GM23248 (cell line): ENCODE measurements around the gene DNAH14.

Experiments used
- EZH2 ChIP-seq: fragments of 200-600 bp; sonication (generic); IDR thresholded peaks from 2 replicates; pipeline ENCODE4 v1.6.1; 2018; ENCODE audit warnings: antibody characterized with exemption, mild to moderate bottlenecking; ENCODE audit not compliant: insufficient read depth, poor library complexity, severe bottlenecking
- EZH2phosphoT487 ChIP-seq: fragments of 200-600 bp; sonication (generic); IDR thresholded peaks from 2 replicates; pipeline ENCODE4 v1.6.1; 2018; ENCODE audit warnings: antibody characterized with exemption, moderate library complexity, mild to moderate bottlenecking, low read depth; ENCODE audit not compliant: insufficient read depth

- TF ChIP-seq EZH2 (no peak), EZH2phosphoT487 (no peak)
Observed at GRCh38 chr1:225155555-225155954, 226.1 kb downstream of the DNAH14 start.
